ENCODE measurements around the gene PAK5.

PAK5 gene

GRCh38 chr20:9565910-9566550 lies 272.8 kb downstream of the PAK5 start:
- intact Hi-C loops (cut with DNase I): no loop called here

GRCh38 chr20:9557411-9557810 lies 281.5 kb downstream of the PAK5 start:
- intact Hi-C loops (cut with DNase I): no loop called here
- DNase-seq: peak in 21 of 42 donors; percentile 22 to 82 (median 45)

More at GRCh38 chr20:9565910-9566550, 272.8 kb downstream of the PAK5 start:
- DNase-seq: no peak

- intact Hi-C loops (cut with DNase I): no loop called here
- peak in 1 of 42 donors; percentile 54 for DNase-seq
These were observed 283.1 kb downstream of the PAK5 start for GRCh38 chr20:9555781-9556180.

GRCh38 chr20:9551808-9552550 lies 286.9 kb downstream of the PAK5 start:
- intact Hi-C loops (cut with DNase I): no loop called here

GRCh38 chr20:9550871-9551270 lies 288.0 kb downstream of the PAK5 start:
- intact Hi-C loops (cut with DNase I): no loop called here
- no peak for DNase-seq

More at GRCh38 chr20:9551808-9552550, 286.9 kb downstream of the PAK5 start:
- peak in 1 of 42 donors; percentile 26 for DNase-seq

- DNase-seq: peak in 8 of 42 donors; percentile 27 to 72 (median 42)
- intact Hi-C loops (cut with DNase I): no loop called here
These were observed 288.6 kb downstream of the PAK5 start for GRCh38 chr20:9550283-9550682.

- intact Hi-C loops (cut with DNase I): no loop called here
- no peak for DNase-seq
These were observed 295.7 kb downstream of the PAK5 start for GRCh38 chr20:9543214-9543613.

- intact Hi-C loops (cut with DNase I): no loop called here
- no peak for DNase-seq
These were observed 303.4 kb downstream of the PAK5 start for GRCh38 chr20:9535449-9535848.

GRCh38 chr20:9534025-9534424 lies 304.9 kb downstream of the PAK5 start:
- intact Hi-C loops (cut with DNase I): no loop called here
- no peak for DNase-seq

GRCh38 chr20:9532069-9532838 lies 306.6 kb downstream of the PAK5 start:
- intact Hi-C loops (cut with DNase I): no loop called here
- no peak for DNase-seq

- DNase-seq: no peak
- intact Hi-C loops (cut with DNase I): no loop called here
These were observed 307.3 kb downstream of the PAK5 start for GRCh38 chr20:9531581-9531980.

GRCh38 chr20:9523636-9524035 lies 315.2 kb downstream of the PAK5 start:
- no peak for DNase-seq
- intact Hi-C loops (cut with DNase I): no loop called here

GRCh38 chr20:9520086-9520485 lies 318.8 kb downstream of the PAK5 start:
- intact Hi-C loops (cut with DNase I): no loop called here
- peak in 9 of 42 donors; percentile 17 to 64 (median 30) for DNase-seq

GRCh38 chr20:9518576-9519175 lies 320.2 kb downstream of the PAK5 start:
- DNase-seq: peak in 1 of 42 donors; percentile 17
- intact Hi-C loops (cut with DNase I): no loop called here

GRCh38 chr20:9517297-9518162 lies 321.3 kb downstream of the PAK5 start:
- no peak for DNase-seq
- intact Hi-C loops (cut with DNase I): no loop called here

GRCh38 chr20:9516234-9516871 lies 322.5 kb downstream of the PAK5 start:
- intact Hi-C loops (cut with DNase I): no loop called here
- peak in 23 of 42 donors; percentile 10 to 67 (median 46) for DNase-seq

- intact Hi-C loops (cut with DNase I): no loop called here
- DNase-seq: peak in 32 of 42 donors; percentile 37 to 72 (median 54)
These were observed 323.1 kb downstream of the PAK5 start for GRCh38 chr20:9515741-9516233.

- DNase-seq: peak in 35 of 42 donors; percentile 22 to 79 (median 56)
- intact Hi-C loops (cut with DNase I): no loop called here
These were observed 323.7 kb downstream of the PAK5 start for GRCh38 chr20:9515214-9515585.

Measured in head of caudate nucleus (tissue), 42 donors.